ENCODE results near the gene DHRS7C. TPM values are rescaled to one million over a fixed set of nuclear protein-coding genes. Genes with fewer than 3 reads are reported as not detected.

DHRS7C gene
- not detected for total RNA-seq

DNA sequence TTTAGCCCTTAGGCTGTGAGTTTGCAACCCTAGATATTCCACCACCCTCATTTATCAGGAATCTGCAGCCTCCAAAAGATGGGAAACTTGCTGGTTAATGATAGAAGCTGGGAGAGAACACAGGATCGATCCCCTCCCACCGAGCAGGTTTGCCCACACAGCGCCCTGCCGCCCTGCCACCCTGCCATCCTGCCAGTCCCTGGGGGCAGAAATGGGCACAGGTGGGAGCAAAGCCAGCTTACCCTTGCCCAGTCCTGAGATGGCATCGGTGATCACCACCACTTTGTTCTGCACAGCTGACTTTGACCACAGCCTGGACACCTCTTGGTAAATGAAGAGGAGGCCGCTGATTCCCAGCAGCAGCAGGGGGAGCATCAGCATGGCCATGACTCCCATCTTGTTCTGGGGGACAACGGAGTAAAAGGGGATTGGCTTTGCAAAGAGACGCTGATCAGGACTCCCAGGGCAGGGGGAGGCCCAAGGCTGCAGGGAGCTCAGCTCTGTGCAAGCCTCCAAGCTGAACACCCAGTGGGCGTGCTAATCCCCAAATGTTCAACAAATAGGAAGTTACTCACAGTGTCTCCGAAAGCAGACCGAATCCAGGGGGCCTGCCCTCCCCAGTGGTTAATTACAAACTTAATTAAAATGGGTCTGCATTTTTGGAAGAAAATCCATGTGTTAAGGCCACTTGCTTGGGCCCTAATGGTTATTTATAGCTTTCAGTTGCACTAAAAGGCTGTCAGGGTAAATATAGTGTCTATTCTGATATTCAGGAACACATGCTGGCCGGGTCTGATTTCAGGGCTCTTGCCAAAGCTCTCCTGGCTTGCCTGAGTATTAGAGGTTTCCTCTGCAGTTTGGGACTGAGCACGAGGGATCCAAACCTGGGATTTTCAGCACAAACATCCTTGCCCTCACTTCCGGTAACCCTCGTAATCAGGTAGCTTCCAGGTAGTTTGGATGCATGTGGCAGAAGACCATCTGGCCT, at the start of gene DHRS7C:
TSS of gene DHRS7C (minus strand) at position 704 of the 988 bp plus-strand sequence. CDS start at position 396, 308 bp downstream.
- no peak within 1 kb of the TSS for H3K4me3 ChIP-seq (ENCODE audit: low read length)
- no peaks in the 10 kb centered on the region for H3K9me3 ChIP-seq (ENCODE audit: low read depth, low read length)
- H3K27me3 ChIP-seq (ENCODE audit: insufficient read depth, low read length): no peaks in the 10 kb centered on the region
- no peaks in the 10 kb centered on the region for H3K4me1 ChIP-seq (ENCODE audit: insufficient read depth, low read length)

DNA sequence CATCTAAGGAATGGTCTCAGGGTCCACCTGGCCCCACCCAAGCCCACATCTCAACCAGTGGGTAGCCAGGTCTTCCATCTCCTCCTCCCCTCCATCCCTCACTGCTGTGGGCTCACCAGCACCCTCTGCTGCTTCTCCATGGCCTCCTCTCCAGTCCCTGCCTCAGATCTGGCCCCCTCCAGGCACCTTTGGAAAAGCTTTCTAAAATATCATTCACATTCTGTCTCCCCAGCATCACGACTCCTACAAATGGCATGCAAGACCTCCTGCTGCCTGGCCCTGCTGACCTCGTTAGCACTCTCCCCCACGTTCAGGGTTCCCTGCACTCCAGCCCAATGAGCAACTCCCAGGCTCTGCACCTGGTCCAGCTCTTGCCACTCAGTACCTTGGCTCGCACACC, 48.0 kb upstream of the DHRS7C start:
- no peaks in the 10 kb centered on the region for H3K27me3 ChIP-seq (ENCODE audit: insufficient read depth, low read length)
- H3K4me1 ChIP-seq (ENCODE audit: insufficient read depth, low read length): no peaks in the 10 kb centered on the region
- H3K9me3 ChIP-seq (ENCODE audit: low read depth, low read length): no peaks in the 10 kb centered on the region
- H3K4me3 ChIP-seq (ENCODE audit: low read length): no peak overlapping the region

DNA sequence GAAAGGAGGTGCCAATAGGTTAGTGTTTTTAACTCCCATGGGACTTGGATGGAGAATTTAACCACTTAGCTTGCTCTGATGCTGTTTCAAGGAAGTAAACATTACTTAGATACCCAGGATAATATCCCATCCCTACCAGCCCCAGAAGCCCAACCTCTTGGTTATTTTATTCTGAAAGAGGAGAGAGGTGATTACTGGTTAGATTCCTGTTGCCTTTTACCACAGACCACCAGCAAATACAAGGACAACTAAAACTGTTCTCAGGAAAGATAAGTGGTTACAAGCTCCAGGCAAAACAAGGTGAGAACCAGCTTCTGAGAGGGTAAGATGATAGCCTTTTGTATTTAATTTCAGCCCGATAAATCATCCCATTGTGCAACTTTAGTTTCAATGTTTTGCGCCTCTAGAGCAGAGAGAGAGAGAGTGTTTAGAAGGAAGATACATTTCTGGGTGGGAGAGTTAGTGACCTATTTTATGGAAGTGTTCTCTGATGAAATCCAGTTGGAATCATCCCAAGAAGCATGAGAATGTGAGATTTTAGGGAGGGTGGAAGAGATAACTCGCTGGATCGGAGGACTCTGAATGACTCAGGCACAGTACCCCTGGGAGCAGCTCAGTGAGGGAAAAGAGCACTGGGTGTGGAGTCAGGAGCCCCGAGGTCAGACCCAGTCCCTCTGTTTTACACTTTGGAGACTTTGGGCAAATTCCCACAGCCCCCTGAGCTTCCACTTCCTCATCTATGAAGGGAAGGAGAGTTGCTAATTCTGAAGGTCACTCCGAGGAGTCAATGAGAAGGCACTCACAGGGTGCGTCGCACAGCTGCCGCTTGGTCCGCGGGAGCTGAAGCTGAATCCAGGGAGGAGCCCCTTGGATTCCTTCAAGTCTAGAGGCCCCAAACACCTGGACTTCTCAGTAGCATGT, 46.4 kb upstream of the DHRS7C start:
- H3K4me3 ChIP-seq (ENCODE audit: low read length): no peak overlapping the region
- H3K4me1 ChIP-seq (ENCODE audit: insufficient read depth, low read length): no peaks in the 10 kb centered on the region
- H3K9me3 ChIP-seq (ENCODE audit: low read depth, low read length): no peaks in the 10 kb centered on the region
- no peaks in the 10 kb centered on the region for H3K27me3 ChIP-seq (ENCODE audit: insufficient read depth, low read length)

- H3K4me1 ChIP-seq (ENCODE audit: insufficient read depth, low read length): no peaks in the 10 kb centered on the region
- H3K27me3 ChIP-seq (ENCODE audit: insufficient read depth, low read length): no peaks in the 10 kb centered on the region
- H3K4me3 ChIP-seq (ENCODE audit: low read length): no peak overlapping the region
- H3K9me3 ChIP-seq (ENCODE audit: low read depth, low read length): no peaks in the 10 kb centered on the region
Measured at GRCh38 chr17:9833922-9834321, 42.5 kb upstream of the DHRS7C start.

DNA sequence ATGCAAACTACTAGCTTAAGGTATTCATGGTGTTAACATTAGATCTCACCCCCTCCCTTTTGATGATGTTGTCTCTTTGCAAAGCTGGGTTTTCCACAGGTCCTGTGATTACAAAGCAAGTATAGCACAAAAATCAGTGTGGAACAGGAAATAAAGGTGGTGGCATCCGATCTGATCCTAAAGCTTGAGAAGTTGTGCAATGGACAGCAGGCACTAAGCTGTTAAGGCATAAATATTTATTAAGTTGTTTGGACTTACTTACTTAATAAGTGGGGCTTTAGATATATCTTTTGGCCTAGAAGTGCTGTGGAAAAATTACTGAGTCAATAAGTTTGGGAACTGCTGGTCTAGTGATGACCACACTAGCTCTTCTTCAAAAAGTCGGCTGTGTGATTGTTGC, 39.3 kb upstream of the DHRS7C start:
- Histone ChIP-seq H3K27me3 (ENCODE audit: insufficient read depth, low read length) (no peaks in the 10 kb centered on the region), H3K4me1 (ENCODE audit: insufficient read depth, low read length) (no peaks in the 10 kb centered on the region), H3K4me3 (ENCODE audit: low read length) (no peak overlapping the region), H3K9me3 (ENCODE audit: low read depth, low read length) (no peaks in the 10 kb centered on the region)

GRCh38 chr17:9829343-9829742, 38.0 kb upstream of the DHRS7C start:
- H3K9me3 ChIP-seq (ENCODE audit: low read depth, low read length): no peaks in the 10 kb centered on the region

DNA sequence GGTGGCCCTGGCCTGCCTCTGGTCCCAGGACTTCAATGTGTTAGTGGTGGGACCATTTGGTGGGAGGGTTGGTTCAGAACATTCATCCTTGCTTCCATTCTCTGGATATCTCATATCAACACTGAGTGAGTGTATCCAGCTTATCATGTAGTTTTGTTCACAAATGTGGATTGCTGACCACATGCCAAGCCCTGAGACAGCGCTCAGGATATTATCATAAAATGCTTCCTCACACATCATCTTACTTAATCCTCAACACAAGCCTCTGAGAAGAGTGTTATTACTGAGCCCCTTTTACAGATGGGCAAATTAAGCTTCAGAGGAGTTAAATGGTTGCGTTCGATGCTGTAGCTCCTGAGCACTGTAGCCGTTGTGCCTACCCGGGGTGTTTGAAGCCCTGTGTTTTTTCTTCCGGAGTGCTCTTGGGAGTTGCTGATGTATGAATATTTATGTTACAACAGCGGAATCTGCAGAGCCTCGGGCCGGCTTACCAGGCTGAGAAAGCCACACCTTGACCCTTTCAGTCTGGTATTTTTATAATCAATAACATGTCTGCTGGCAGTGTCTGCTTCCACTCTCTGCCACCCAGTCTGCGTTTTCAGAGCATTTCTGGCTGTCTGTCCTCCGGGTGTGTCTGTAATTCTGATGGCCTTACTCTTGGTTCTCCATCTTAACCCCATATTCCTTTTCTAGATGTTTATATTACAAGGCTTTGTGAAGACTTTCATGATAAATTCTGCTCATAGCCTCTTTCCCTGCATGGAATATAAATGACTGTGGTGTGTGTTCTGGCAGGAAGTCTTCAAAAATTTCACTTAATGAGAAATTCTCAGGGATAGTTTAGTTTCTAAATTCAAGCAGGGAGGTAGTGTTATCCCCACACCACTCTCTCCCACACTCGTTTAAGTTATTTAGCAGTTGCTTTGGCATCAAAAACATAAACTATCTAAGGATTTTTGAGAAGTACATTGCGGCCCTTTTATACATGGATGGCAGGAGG, 37.2 kb upstream of the DHRS7C start:
- Histone ChIP-seq H3K27me3 (ENCODE audit: insufficient read depth, low read length) (no peaks in the 10 kb centered on the region), H3K4me1 (ENCODE audit: insufficient read depth, low read length) (no peaks in the 10 kb centered on the region), H3K9me3 (ENCODE audit: low read depth, low read length) (no peaks in the 10 kb centered on the region), H3K4me3 (ENCODE audit: low read length) (no peak overlapping the region)

More at GRCh38 chr17:9829343-9829742, 38.0 kb upstream of the DHRS7C start:
- Histone ChIP-seq H3K27me3 (ENCODE audit: insufficient read depth, low read length) (no peaks in the 10 kb centered on the region), H3K4me3 (ENCODE audit: low read length) (no peak overlapping the region), H3K4me1 (ENCODE audit: insufficient read depth, low read length) (no peaks in the 10 kb centered on the region)

- H3K9me3 ChIP-seq (ENCODE audit: low read depth, low read length): no peaks in the 10 kb centered on the region
- no peaks in the 10 kb centered on the region for H3K4me1 ChIP-seq (ENCODE audit: insufficient read depth, low read length)
Measured at GRCh38 chr17:9825641-9826150, 34.3 kb upstream of the DHRS7C start, which contains the start of gene GLP2R. Gene GLP2R, plus strand, starts transcription at chr17:9825924. Its CDS starts 140 bp downstream, at chr17:9826064.

GRCh38 chr17:9824797-9825338, 33.5 kb upstream of the DHRS7C start:
- Histone ChIP-seq H3K9me3 (ENCODE audit: low read depth, low read length) (no peaks in the 10 kb centered on the region), H3K4me1 (ENCODE audit: insufficient read depth, low read length) (no peaks in the 10 kb centered on the region), H3K27me3 (ENCODE audit: insufficient read depth, low read length) (no peaks in the 10 kb centered on the region), H3K4me3 (ENCODE audit: low read length) (no peak overlapping the region)

More at GRCh38 chr17:9825641-9826150, 34.3 kb upstream of the DHRS7C start, which contains the start of gene GLP2R:
- no peak within 1 kb of the TSS for H3K4me3 ChIP-seq (ENCODE audit: low read length)
- H3K27me3 ChIP-seq (ENCODE audit: insufficient read depth, low read length): no peaks in the 10 kb centered on the region

- H3K4me1 ChIP-seq (ENCODE audit: insufficient read depth, low read length): no peaks in the 10 kb centered on the region
- no peaks in the 10 kb centered on the region for H3K27me3 ChIP-seq (ENCODE audit: insufficient read depth, low read length)
- no peaks in the 10 kb centered on the region for H3K9me3 ChIP-seq (ENCODE audit: low read depth, low read length)
- H3K4me3 ChIP-seq (ENCODE audit: low read length): no peak overlapping the region
Measured at GRCh38 chr17:9824094-9824493, 32.7 kb upstream of the DHRS7C start.

GRCh38 chr17:9821921-9822320, 30.5 kb upstream of the DHRS7C start, which contains the start of gene GSG1L2:
Gene GSG1L2, minus strand, starts transcription at chr17:9822079. Its CDS starts 8 bp downstream, at chr17:9822071.
- Histone ChIP-seq H3K27me3 (ENCODE audit: insufficient read depth, low read length) (no peaks in the 10 kb centered on the region), H3K4me1 (ENCODE audit: insufficient read depth, low read length) (no peaks in the 10 kb centered on the region), H3K4me3 (ENCODE audit: low read length) (no peak within 1 kb of the TSS), H3K9me3 (ENCODE audit: low read depth, low read length) (no peaks in the 10 kb centered on the region)

DNA sequence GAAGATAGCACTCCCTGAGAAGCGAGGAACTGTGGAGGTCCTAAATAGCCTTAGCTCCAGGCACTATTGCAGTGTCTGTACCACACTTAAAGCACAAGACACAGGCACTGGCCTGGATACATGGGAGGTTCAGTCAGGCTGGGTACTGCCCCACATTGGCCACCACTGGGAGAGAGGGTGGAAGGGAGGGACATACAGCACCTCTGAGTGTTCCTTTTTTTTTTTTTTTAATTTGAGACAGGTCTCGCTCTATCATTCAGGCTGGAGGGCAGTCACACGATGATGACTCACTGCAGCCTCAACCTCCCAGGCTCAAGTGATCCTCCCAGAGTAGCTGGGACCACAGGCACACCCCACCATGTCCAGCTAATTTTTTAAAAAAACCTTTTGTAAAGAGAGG, 29.1 kb upstream of the DHRS7C start:
- H3K4me3 ChIP-seq (ENCODE audit: low read length): no peak overlapping the region
- no peaks in the 10 kb centered on the region for H3K4me1 ChIP-seq (ENCODE audit: insufficient read depth, low read length)
- H3K27me3 ChIP-seq (ENCODE audit: insufficient read depth, low read length): no peaks in the 10 kb centered on the region
- H3K9me3 ChIP-seq (ENCODE audit: low read depth, low read length): no peaks in the 10 kb centered on the region

GRCh38 chr17:9818760-9819159, 27.4 kb upstream of the DHRS7C start:
- Histone ChIP-seq H3K9me3 (ENCODE audit: low read depth, low read length) (no peaks in the 10 kb centered on the region), H3K27me3 (ENCODE audit: insufficient read depth, low read length) (no peaks in the 10 kb centered on the region)

More at GRCh38 chr17:9818760-9819159, 27.4 kb upstream of the DHRS7C start:
- H3K4me3 ChIP-seq (ENCODE audit: low read length): no peak overlapping the region
- no peaks in the 10 kb centered on the region for H3K4me1 ChIP-seq (ENCODE audit: insufficient read depth, low read length)

Data from mononuclear cell (primary cell).